Endothelial cell of umbilical vein (primary cell): ENCODE results near the gene GALK1. TPM values are rescaled to one million over a fixed set of nuclear protein-coding genes. Genes with fewer than 3 reads are reported as not detected.

Source experiments
- BruUV-seq: library from RNA; stranded (reverse); fragments of 400-500 nt; replicated peaks from 2 replicates; lab custom pipeline; 2021; lab: Mats Ljungman, UMichigan
- CTCF ChIA-PET: fragments of 300-600, 350-600 bp; sonication (Branson Sonifier 250); formaldehyde crosslinking; loops from one replicate; lab custom pipeline; 2021; ENCODE audit warnings: antibody characterized with exemption, inconsistent platforms; lab: Charles Lee
- POLR2A ChIA-PET: fragments of 300-600, 350-600 bp; sonication (Branson Sonifier 250); formaldehyde crosslinking; loops from one replicate; lab custom pipeline; 2021; ENCODE audit warnings: antibody characterized with exemption, inconsistent platforms; lab: Charles Lee
- DNase-seq: peaks from one replicate; pipeline ENCODE4 v3.0.0-alpha.2; 2011; ENCODE audit warnings: low read depth, low spot score
- FAIRE-seq: peaks from 2 replicates; lab custom pipeline; 2011; peaks lifted over from hg19 to GRCh38; lab: Jason Lieb, UNC
- H2AFZ ChIP-seq: 2 replicates; pipeline ENCODE4 v1.6.0; 2012; ENCODE audit warnings: low read depth, low read length, control low read depth, inconsistent platforms
- H3K27ac ChIP-seq: 2 replicates; pipeline ENCODE4 v1.5.1; 2011; ENCODE audit warnings: low read depth, mild to moderate bottlenecking, control low read depth, low read length, moderate library complexity; ENCODE audit not compliant: insufficient read depth
- H3K27me3 ChIP-seq, 2 experiments: 2 replicates each; pipeline versions ENCODE4 v1.6.0 to v1.6.1; 2011; ENCODE audit warnings: low read length in 2 of 2, mixed read lengths in 1 of 2; ENCODE audit not compliant: control insufficient read depth in 2 of 2, insufficient read depth in 2 of 2
- H3K36me3 ChIP-seq, 2 experiments: 2 replicates in 1 of 2; 3 replicates in 1 of 2; pipeline ENCODE4 v1.5.1; 2011; ENCODE audit warnings: low read length in 2 of 2, mild to moderate bottlenecking in 1 of 2, moderate library complexity in 1 of 2; ENCODE audit not compliant: control insufficient read depth in 2 of 2, insufficient read depth in 2 of 2; ENCODE audit errors: extremely low read depth in 1 of 2
- H3K4me1 ChIP-seq: 3 replicates; pipeline ENCODE4 v1.5.1; 2011; ENCODE audit warnings: mild to moderate bottlenecking, low read length; ENCODE audit not compliant: control insufficient read depth, insufficient read depth; ENCODE audit errors: extremely low read depth
- H3K4me2 ChIP-seq: 2 replicates; pipeline ENCODE4 v1.6.1; 2011; ENCODE audit warnings: low read length, control low read depth, mixed read lengths; ENCODE audit not compliant: insufficient read depth
- H3K4me3 ChIP-seq, 3 experiments: fragments of 200-600 bp in 1 of 3; sonication (generic), shearing (Covaris generic) in 1 of 3; replicated peaks in 1 of 3; 2 replicates each; pipeline ENCODE4 v1.5.1; 2011 to 2016; ENCODE audit warnings: control low read depth in 3 of 3, low read length in 3 of 3, mild to moderate bottlenecking in 2 of 3, inconsistent platforms in 1 of 3, low read depth in 1 of 3, moderate library complexity in 1 of 3; ENCODE audit not compliant: insufficient read depth in 1 of 3
- H3K79me2 ChIP-seq: 2 replicates; pipeline ENCODE4 v1.6.0; 2012; ENCODE audit warnings: low read length, inconsistent platforms; ENCODE audit not compliant: control insufficient read depth, insufficient read depth
- H3K9ac ChIP-seq: replicated peaks from 2 replicates; pipeline ENCODE3; 2011; ENCODE audit warnings: low read length, control low read depth; ENCODE audit not compliant: insufficient read depth; ENCODE audit errors: extremely low read depth
- H3K9me1 ChIP-seq: replicated peaks from 3 replicates; pipeline ENCODE4 v1.6.0; 2011; ENCODE audit warnings: mild to moderate bottlenecking, low read length; ENCODE audit not compliant: control insufficient read depth, insufficient read depth; ENCODE audit errors: extremely low read depth
- H3K9me3 ChIP-seq: replicated peaks from 2 replicates; pipeline ENCODE4 v1.5.1; 2012; ENCODE audit warnings: low read length, inconsistent platforms; ENCODE audit not compliant: control insufficient read depth, insufficient read depth
- H4K20me1 ChIP-seq: replicated peaks from 2 replicates; pipeline ENCODE3; 2011; ENCODE audit warnings: mild to moderate bottlenecking, low read length; ENCODE audit not compliant: control insufficient read depth, insufficient read depth; ENCODE audit errors: extremely low read depth
- CTCF ChIP-seq, 2 donors: IDR thresholded peaks; 1 replicate in 1 of 2; 2 replicates in 1 of 2; pipeline ENCODE4 v1.5.1; 2011; ENCODE audit warnings: low read length in 2 of 2, mild to moderate bottlenecking in 2 of 2, moderate library complexity in 2 of 2, control low read depth in 1 of 2, inconsistent platforms in 1 of 2, low read depth in 1 of 2; ENCODE audit not compliant: insufficient read depth in 1 of 2; ENCODE audit errors: extremely low read depth in 1 of 2
- EZH2 ChIP-seq: IDR thresholded peaks from 2 replicates; pipeline ENCODE4 v1.6.1; 2012; ENCODE audit warnings: borderline replicate concordance, low read depth, mild to moderate bottlenecking, moderate library complexity, low read length, inconsistent platforms; ENCODE audit not compliant: severe bottlenecking
- FOS ChIP-seq: IDR thresholded peaks from 2 replicates; pipeline ENCODE4 v1.6.1; 2011; ENCODE audit warnings: mild to moderate bottlenecking, low read length, moderate library complexity, borderline replicate concordance; ENCODE audit not compliant: insufficient read depth
- GATA2 ChIP-seq: IDR thresholded peaks from 2 replicates; pipeline ENCODE4 v1.7.0; 2011; ENCODE audit warnings: low read depth, mild to moderate bottlenecking, moderate library complexity, mixed read lengths, low read length; ENCODE audit not compliant: insufficient read length, insufficient read depth
- JUN ChIP-seq: IDR thresholded peaks from 2 replicates; pipeline ENCODE4 v1.6.1; 2011; ENCODE audit warnings: borderline replicate concordance, low read depth; ENCODE audit not compliant: insufficient read length, insufficient read depth
- MAX ChIP-seq: IDR thresholded peaks from 2 replicates; pipeline ENCODE4 v1.6.1; 2011; ENCODE audit not compliant: insufficient read depth, insufficient read length
- MYC ChIP-seq: IDR thresholded peaks from one replicate; pipeline ENCODE4 v1.6.1; 2011; ENCODE audit warnings: mild to moderate bottlenecking, low read depth, low read length
- POLR2A ChIP-seq: IDR thresholded peaks from 2 replicates; pipeline ENCODE4 v1.6.1; 2012; ENCODE audit warnings: low read depth, mild to moderate bottlenecking, control low read depth, low read length
- POLR2AphosphoS5 ChIP-seq: IDR thresholded peaks from 2 replicates; pipeline ENCODE4 v1.6.1; 2012; ENCODE audit warnings: low read depth, mild to moderate bottlenecking, control low read depth, low read length, moderate library complexity; ENCODE audit not compliant: insufficient read depth
- dilution Hi-C: fragments of 300-500 bp; cut with MboI; formaldehyde crosslinking; loops from one replicate; pipeline ENCODE4 v1.15.0; 2019; ENCODE audit warnings: low sequenced_read_pairs; ENCODE audit not compliant: extremely low pct_ligation_motif_present
- intact Hi-C: fragments of 100-400 bp; cut with micrococcal nuclease; formaldehyde crosslinking; loops from one replicate; pipeline ENCODE4 v1.10.0; 2022
- polyA plus RNA-seq, 4 experiments: library from polyadenylated mRNA; depleted of rRNA in 3 of 4; stranded (reverse) in 3 of 4; unstranded in 1 of 4; fragments of >200 nt; gene quantifications; 2 replicates each; pipeline versions ENCODE4 v1.2.1 to v1.2.3, GENCODE V29; 2011 to 2012; ENCODE audit warnings: missing spikeins in 1 of 4
- total RNA-seq: library from RNA; stranded (reverse); gene quantifications from 2 replicates; pipeline ENCODE4 v1.2.3, GENCODE V29; 2021

GALK1 gene
- total and polyA plus RNA-seq, 2 donors (not counting 3 experiments of a cell fraction or from before 2014, with no cell fraction given): 45.8 to 63.7 TPM

- Histone ChIP-seq H3K27me3 (no peaks in the 10 kb centered on the region), H3K36me3 (peaks cover 3 to 8% of the 10 kb centered on the region in 2 experiments), H3K9ac (no peak overlapping the region), H2AFZ (no peak overlapping the region), H3K79me2 (peaks cover 7% of the 10 kb centered on the region), H3K9me3 (no peaks in the 10 kb centered on the region), H3K27ac (no peak overlapping the region), H3K9me1 (no peaks in the 10 kb centered on the region), H3K4me2 (no peak overlapping the region), H3K4me3 (no peak overlapping the region), H3K4me1 (no peaks in the 10 kb centered on the region), H4K20me1 (no peaks in the 10 kb centered on the region)
- intact Hi-C loops (no loop called here), dilution Hi-C loops (no loop called here)
- TF ChIP-seq JUN: no peak
- no peak for TF ChIP-seq MAX
- TF ChIP-seq EZH2: no peak
- TF ChIP-seq FOS: no peak
- no peak for TF ChIP-seq MYC
- no peak for TF ChIP-seq CTCF (IDR thresholded peaks at IDR 0.05; ENCODE audit: extremely low read depth in 1 of 2, insufficient read depth in 1 of 2, low read depth in 1 of 2, low read length in 2 of 2)
- no peak for TF ChIP-seq POLR2AphosphoS5
- no peak for TF ChIP-seq POLR2A
- TF ChIP-seq GATA2: no peak
- no peak for FAIRE-seq
- no peak for DNase-seq
- POLR2A ChIA-PET: no interaction called here
- CTCF ChIA-PET: interaction anchor here (1.6 kb wide), 1 partner anchor 16 kb away, joined by 5 read pairs; no protein-coding TSS in a partner anchor
- BruUV-seq: no TSS peak
These were observed 34.4 kb upstream of the GALK1 start for GRCh38 chr17:75799402-75799801.
